ENCODE data around the gene HYAL2.

DNA sequence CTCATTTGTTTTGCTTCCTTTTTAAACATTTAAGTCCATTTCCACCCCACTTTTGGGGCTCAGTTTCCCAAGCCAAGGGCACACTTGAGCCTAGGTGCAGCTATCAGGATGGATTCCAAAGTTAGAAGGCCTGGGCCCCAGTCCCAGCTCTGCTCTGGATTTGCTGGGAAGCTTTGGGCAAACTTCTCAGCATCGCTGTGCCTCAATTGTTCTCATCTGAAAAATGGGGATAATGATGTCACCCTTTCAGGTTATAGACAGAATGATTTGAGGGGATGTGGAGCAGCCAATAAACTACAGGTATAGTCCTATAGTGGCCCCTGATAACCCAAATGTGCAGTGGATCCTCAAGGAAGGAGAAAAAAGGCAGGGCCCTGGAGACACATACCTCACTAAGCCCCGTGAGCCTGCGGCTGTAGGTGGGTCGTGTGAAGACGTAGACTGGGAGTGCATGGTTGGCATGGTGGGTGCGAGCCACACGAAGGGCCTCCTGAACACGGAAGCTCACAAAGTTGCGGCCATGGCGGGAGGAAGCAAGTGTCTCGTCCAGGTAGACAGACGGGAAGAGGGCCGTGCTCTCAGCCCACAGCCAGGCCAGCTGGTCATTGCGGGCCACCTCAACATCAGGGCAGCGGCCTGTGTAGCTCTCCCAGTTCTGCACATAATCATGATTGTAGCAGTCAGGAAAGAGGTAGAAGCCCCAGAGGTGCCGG lies 3.2 kb downstream of the HYAL2 start:
- TF ChIP-seq ZNF670 (tag by site-specific recombination; IDR thresholded peaks at IDR 0.05; ENCODE audit: low read depth) = no peak
- TF ChIP-seq ZNF23 (tag by site-specific recombination; IDR thresholded peaks at IDR 0.05; ENCODE audit: borderline replicate concordance) = no peak
- TF ChIP-seq, protein P1, sequence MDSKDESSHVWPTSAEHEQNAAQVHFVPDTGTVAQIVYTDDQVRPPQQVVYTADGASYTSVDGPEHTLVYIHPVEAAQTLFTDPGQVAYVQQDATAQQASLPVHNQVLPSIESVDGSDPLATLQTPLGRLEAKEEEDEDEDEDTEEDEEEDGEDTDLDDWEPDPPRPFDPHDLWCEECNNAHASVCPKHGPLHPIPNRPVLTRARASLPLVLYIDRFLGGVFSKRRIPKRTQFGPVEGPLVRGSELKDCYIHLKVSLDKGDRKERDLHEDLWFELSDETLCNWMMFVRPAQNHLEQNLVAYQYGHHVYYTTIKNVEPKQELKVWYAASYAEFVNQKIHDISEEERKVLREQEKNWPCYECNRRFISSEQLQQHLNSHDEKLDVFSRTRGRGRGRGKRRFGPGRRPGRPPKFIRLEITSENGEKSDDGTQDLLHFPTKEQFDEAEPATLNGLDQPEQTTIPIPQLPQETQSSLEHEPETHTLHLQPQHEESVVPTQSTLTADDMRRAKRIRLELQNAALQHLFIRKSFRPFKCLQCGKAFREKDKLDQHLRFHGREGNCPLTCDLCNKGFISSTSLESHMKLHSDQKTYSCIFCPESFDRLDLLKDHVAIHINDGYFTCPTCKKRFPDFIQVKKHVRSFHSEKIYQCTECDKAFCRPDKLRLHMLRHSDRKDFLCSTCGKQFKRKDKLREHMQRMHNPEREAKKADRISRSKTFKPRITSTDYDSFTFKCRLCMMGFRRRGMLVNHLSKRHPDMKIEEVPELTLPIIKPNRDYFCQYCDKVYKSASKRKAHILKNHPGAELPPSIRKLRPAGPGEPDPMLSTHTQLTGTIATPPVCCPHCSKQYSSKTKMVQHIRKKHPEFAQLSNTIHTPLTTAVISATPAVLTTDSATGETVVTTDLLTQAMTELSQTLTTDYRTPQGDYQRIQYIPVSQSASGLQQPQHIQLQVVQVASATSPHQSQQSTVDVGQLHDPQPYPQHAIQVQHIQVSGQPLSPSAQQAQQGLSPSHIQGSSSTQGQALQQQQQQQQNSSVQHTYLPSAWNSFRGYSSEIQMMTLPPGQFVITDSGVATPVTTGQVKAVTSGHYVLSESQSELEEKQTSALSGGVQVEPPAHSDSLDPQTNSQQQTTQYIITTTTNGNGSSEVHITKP (tag by site-specific recombination; IDR thresholded peaks at IDR 0.05) = no peak
- TF ChIP-seq, protein P2, sequence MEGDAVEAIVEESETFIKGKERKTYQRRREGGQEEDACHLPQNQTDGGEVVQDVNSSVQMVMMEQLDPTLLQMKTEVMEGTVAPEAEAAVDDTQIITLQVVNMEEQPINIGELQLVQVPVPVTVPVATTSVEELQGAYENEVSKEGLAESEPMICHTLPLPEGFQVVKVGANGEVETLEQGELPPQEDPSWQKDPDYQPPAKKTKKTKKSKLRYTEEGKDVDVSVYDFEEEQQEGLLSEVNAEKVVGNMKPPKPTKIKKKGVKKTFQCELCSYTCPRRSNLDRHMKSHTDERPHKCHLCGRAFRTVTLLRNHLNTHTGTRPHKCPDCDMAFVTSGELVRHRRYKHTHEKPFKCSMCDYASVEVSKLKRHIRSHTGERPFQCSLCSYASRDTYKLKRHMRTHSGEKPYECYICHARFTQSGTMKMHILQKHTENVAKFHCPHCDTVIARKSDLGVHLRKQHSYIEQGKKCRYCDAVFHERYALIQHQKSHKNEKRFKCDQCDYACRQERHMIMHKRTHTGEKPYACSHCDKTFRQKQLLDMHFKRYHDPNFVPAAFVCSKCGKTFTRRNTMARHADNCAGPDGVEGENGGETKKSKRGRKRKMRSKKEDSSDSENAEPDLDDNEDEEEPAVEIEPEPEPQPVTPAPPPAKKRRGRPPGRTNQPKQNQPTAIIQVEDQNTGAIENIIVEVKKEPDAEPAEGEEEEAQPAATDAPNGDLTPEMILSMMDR (tag by site-specific recombination; IDR thresholded peaks at IDR 0.05) = no peak
- TF ChIP-seq PRDM1 (tag by site-specific recombination; IDR thresholded peaks at IDR 0.05) = no peak
